Activated CD8-positive, alpha-beta memory T cell treated with anti-CD3 and anti-CD28 coated beads, Interleukin-2, amount 10 ng/mL, durations not matched to agents 7 days and 5 days (primary cell): Measurements from ENCODE around the gene ZKSCAN1. TPM values are rescaled to one million over a fixed set of nuclear protein-coding genes. Genes with fewer than 3 reads are reported as not detected.
A peak's percentile ranks its signal among the peaks of the same experiment; 100 is the strongest.
"Not testable (repeated sequence)": the region's sequence is repeated elsewhere in the genome, so short reads cannot be mapped to it uniquely, and the experiment has no call there.

Experiments
- ATAC-seq: fragments of 150-1000 bp; cut with Tn5 transposase; one replicate; pipeline ENCODE4 v1.10.0; 2021; ENCODE audit warnings: moderate library complexity
- CTCF ChIA-PET: fragments of 350-600 bp; sonication (Branson Sonifier 250); formaldehyde crosslinking; loops from one replicate; lab custom pipeline; 2021; ENCODE audit warnings: antibody characterized with exemption; lab: Charles Lee
- DNase-seq: peaks from one replicate; pipeline ENCODE4 v3.0.0-alpha.2; 2020
- H3K27ac Mint-ChIP-seq: one replicate; pipeline ENCODE4 v1.8.0; 2021; ENCODE audit warnings: mild to moderate bottlenecking, mixed read lengths
- H3K27me3 Mint-ChIP-seq: one replicate; pipeline ENCODE4 v1.8.0; 2021; ENCODE audit warnings: mixed read lengths
- H3K36me3 Mint-ChIP-seq: one replicate; pipeline ENCODE4 v1.8.0; 2021; ENCODE audit warnings: mild to moderate bottlenecking, mixed read lengths
- H3K4me1 Mint-ChIP-seq: one replicate; pipeline ENCODE4 v1.8.0; 2021; ENCODE audit warnings: mixed read lengths
- H3K4me3 Mint-ChIP-seq: one replicate; pipeline ENCODE4 v1.8.0; 2021; ENCODE audit warnings: mild to moderate bottlenecking, moderate library complexity, mixed read lengths
- H3K9me3 Mint-ChIP-seq: one replicate; pipeline ENCODE4 v1.8.0; 2022; ENCODE audit warnings: low read depth, mixed read lengths
- total RNA-seq, 2 experiments: library from RNA; stranded (reverse); gene quantifications; one replicate each; pipeline ENCODE4 v1.2.3, GENCODE V29; 2021

ZKSCAN1 gene
- total RNA-seq, result 10 to 100 TPM; 55.5 to 58.6 TPM

- ATAC-seq (peak; percentile 98), DNase-seq (peak; percentile 91)
- peak within 1 kb of the TSS; percentile 96 for H3K27ac Mint-ChIP-seq
- H3K9me3 Mint-ChIP-seq, result no peaks in the 10 kb centered on the region
- H3K27me3 Mint-ChIP-seq, result no peaks in the 10 kb centered on the region
- H3K4me3 Mint-ChIP-seq, result peak within 1 kb of the TSS; percentile 92
- peaks cover 44% of the 10 kb centered on the region for H3K4me1 Mint-ChIP-seq
- CTCF ChIA-PET, result interaction anchor here (1.1 to 4.4 kb wide), 8 partner anchors 8 to 111 kb away, joined by 3 to 35 read pairs (median 4); partner anchors contain the start of genes COPS6 and MBLAC1
- H3K36me3 Mint-ChIP-seq, result peaks cover 2% of the 10 kb centered on the region
Observed at GRCh38 chr7:100015232-100016214, at the start of gene ZKSCAN1. Gene ZKSCAN1 (plus strand): TSS chr7:100015596. CDS start chr7:100023507, 7,911 bp downstream.

- H3K9me3 Mint-ChIP-seq, result no peaks in the 10 kb centered on the region
- CTCF ChIA-PET, result no interaction called here
- no peak for ATAC-seq
- H3K4me1 Mint-ChIP-seq, result no peaks in the 10 kb centered on the region
- peaks cover 19% of the 10 kb centered on the region for H3K27me3 Mint-ChIP-seq
- no peaks in the 10 kb centered on the region for H3K36me3 Mint-ChIP-seq
- H3K27ac Mint-ChIP-seq, result no peak overlapping the region
- no peak for DNase-seq
- no peak overlapping the region for H3K4me3 Mint-ChIP-seq
Observed at GRCh38 chr7:99969298-99969697, 46.1 kb upstream of the ZKSCAN1 start.

- H3K4me3 Mint-ChIP-seq, DNase-seq, H3K27ac Mint-ChIP-seq, H3K9me3 Mint-ChIP-seq, H3K4me1 Mint-ChIP-seq, ATAC-seq, CTCF ChIA-PET, H3K36me3 Mint-ChIP-seq: not testable (repeated sequence)
- peaks cover 21% of the 10 kb centered on the region for H3K27me3 Mint-ChIP-seq
Observed at GRCh38 chr7:99969813-99970212, 45.6 kb upstream of the ZKSCAN1 start.

GRCh38 chr7:99971242-99971641, 44.2 kb upstream of the ZKSCAN1 start:
- ATAC-seq, result no peak
- no peak for DNase-seq
- no peaks in the 10 kb centered on the region for H3K4me1 Mint-ChIP-seq
- H3K4me3 Mint-ChIP-seq, result no peak overlapping the region
- H3K9me3 Mint-ChIP-seq, result no peaks in the 10 kb centered on the region
- peaks cover 30% of the 10 kb centered on the region for H3K27me3 Mint-ChIP-seq
- no peaks in the 10 kb centered on the region for H3K36me3 Mint-ChIP-seq
- CTCF ChIA-PET, result no interaction called here
- no peak overlapping the region for H3K27ac Mint-ChIP-seq

GRCh38 chr7:99973817-99974216, 41.6 kb upstream of the ZKSCAN1 start:
- H3K4me3 Mint-ChIP-seq, DNase-seq, H3K27ac Mint-ChIP-seq, ATAC-seq, H3K36me3 Mint-ChIP-seq, CTCF ChIA-PET, H3K4me1 Mint-ChIP-seq, H3K9me3 Mint-ChIP-seq: not testable (repeated sequence)
- H3K27me3 Mint-ChIP-seq, result peaks cover 31% of the 10 kb centered on the region

- no peaks in the 10 kb centered on the region for H3K36me3 Mint-ChIP-seq
- peaks cover 31% of the 10 kb centered on the region for H3K27me3 Mint-ChIP-seq
- ATAC-seq (no peak), DNase-seq (no peak)
- H3K9me3 Mint-ChIP-seq, result no peaks in the 10 kb centered on the region
- H3K4me1 Mint-ChIP-seq, result no peaks in the 10 kb centered on the region
- H3K27ac Mint-ChIP-seq, result no peak overlapping the region
- H3K4me3 Mint-ChIP-seq, result no peak overlapping the region
- CTCF ChIA-PET, result no interaction called here
Observed at GRCh38 chr7:99974681-99975080, 40.7 kb upstream of the ZKSCAN1 start.

GRCh38 chr7:99975782-99976521, 39.4 kb upstream of the ZKSCAN1 start, which contains the start of gene AZGP1:
Gene AZGP1 (minus strand): TSS chr7:99976031. CDS start chr7:99976020, 11 bp downstream.
- Mint-ChIP-seq H3K27ac (no peak within 1 kb of the TSS), H3K36me3 (no peaks in the 10 kb centered on the region), H3K4me1 (no peaks in the 10 kb centered on the region), H3K4me3 (no peak within 1 kb of the TSS), H3K9me3 (no peaks in the 10 kb centered on the region), H3K27me3 (peaks cover 29% of the 10 kb centered on the region)
- CTCF ChIA-PET, result interaction anchor here (0.6 to 1.3 kb wide), 2 partner anchors 100 to 1315 kb away, joined by 3 to 5 read pairs; no protein-coding TSS in a partner anchor
- DNase-seq (no peak), ATAC-seq (no peak)

GRCh38 chr7:99976626-99977025, 38.8 kb upstream of the ZKSCAN1 start:
- ATAC-seq, result no peak
- no peak overlapping the region for H3K4me3 Mint-ChIP-seq
- H3K27me3 Mint-ChIP-seq, result peaks cover 27% of the 10 kb centered on the region
- H3K36me3 Mint-ChIP-seq, result no peaks in the 10 kb centered on the region
- CTCF ChIA-PET, result interaction anchor here (1.3 to 3.6 kb wide), 2 partner anchors 16 to 99 kb away, joined by 3 to 39 read pairs; no protein-coding TSS in a partner anchor
- H3K27ac Mint-ChIP-seq, result no peak overlapping the region
- DNase-seq, result no peak
- no peaks in the 10 kb centered on the region for H3K4me1 Mint-ChIP-seq
- no peaks in the 10 kb centered on the region for H3K9me3 Mint-ChIP-seq

GRCh38 chr7:99979814-99980225, 35.6 kb upstream of the ZKSCAN1 start:
- DNase-seq (peak; percentile 72), ATAC-seq (peak; percentile 80)
- not testable (repeated sequence) for H3K9me3 Mint-ChIP-seq, H3K27ac Mint-ChIP-seq, H3K4me3 Mint-ChIP-seq, H3K36me3 Mint-ChIP-seq, H3K4me1 Mint-ChIP-seq
- H3K27me3 Mint-ChIP-seq, result peaks cover 30% of the 10 kb centered on the region
- CTCF ChIA-PET, result interaction anchor here (0.7 to 3.6 kb wide), 25 partner anchors 8 to 472 kb away, joined by 3 to 39 read pairs (median 4); partner anchors contain the start of genes AP4M1, GJC3 and TRIM4

GRCh38 chr7:99980448-99980872, 34.9 kb upstream of the ZKSCAN1 start:
- H3K4me3 Mint-ChIP-seq, H3K4me1 Mint-ChIP-seq, H3K9me3 Mint-ChIP-seq, DNase-seq, H3K27ac Mint-ChIP-seq, H3K36me3 Mint-ChIP-seq, ATAC-seq: not testable (repeated sequence)
- H3K27me3 Mint-ChIP-seq, result peaks cover 25% of the 10 kb centered on the region
- CTCF ChIA-PET, result interaction anchor here (0.6 to 3.6 kb wide), 15 partner anchors 8 to 472 kb away, joined by 3 to 39 read pairs (median 4); partner anchors contain the start of genes AP4M1, GJC3 and TRIM4

- not testable (repeated sequence) for ATAC-seq, H3K4me3 Mint-ChIP-seq
Observed at GRCh38 chr7:99981066-99981465, 34.3 kb upstream of the ZKSCAN1 start.

GRCh38 chr7:99984593-99984992, 30.8 kb upstream of the ZKSCAN1 start:
- Mint-ChIP-seq H3K27me3 (peaks cover 24% of the 10 kb centered on the region), H3K4me1 (no peaks in the 10 kb centered on the region), H3K9me3 (no peaks in the 10 kb centered on the region), H3K4me3 (no peak overlapping the region), H3K27ac (no peak overlapping the region), H3K36me3 (no peaks in the 10 kb centered on the region)
- ATAC-seq (no peak), DNase-seq (no peak)
- CTCF ChIA-PET, result interaction anchor here (1.0 kb wide), 1 partner anchor 77 kb away, joined by 3 read pairs; no protein-coding TSS in a partner anchor

More at GRCh38 chr7:99981066-99981465, 34.3 kb upstream of the ZKSCAN1 start:
- not testable (repeated sequence) for H3K36me3 Mint-ChIP-seq, DNase-seq, H3K4me1 Mint-ChIP-seq, H3K27ac Mint-ChIP-seq, H3K9me3 Mint-ChIP-seq
- CTCF ChIA-PET, result interaction anchor here (0.6 kb wide), 1 partner anchor 150 kb away, joined by 3 read pairs; no protein-coding TSS in a partner anchor
- H3K27me3 Mint-ChIP-seq, result peaks cover 25% of the 10 kb centered on the region

GRCh38 chr7:99987306-99987705, 28.1 kb upstream of the ZKSCAN1 start:
- DNase-seq, H3K4me1 Mint-ChIP-seq, H3K4me3 Mint-ChIP-seq, H3K27ac Mint-ChIP-seq, H3K36me3 Mint-ChIP-seq, ATAC-seq, H3K9me3 Mint-ChIP-seq: not testable (repeated sequence)
- CTCF ChIA-PET, result interaction anchor here (1.2 to 2.2 kb wide), 5 partner anchors 35 to 146 kb away, joined by 3 to 5 read pairs (median 3); partner anchors contain the start of gene GJC3
- H3K27me3 Mint-ChIP-seq, result peaks cover 29% of the 10 kb centered on the region
